ENCODE measurements around the gene GLRX5. TPM values are rescaled to one million over a fixed set of nuclear protein-coding genes. Genes with fewer than 3 reads are reported as not detected.

Gene GLRX5
- total RNA-seq, 2 experiments from 2014 or later: 52.8 to 54.6 TPM

DNA sequence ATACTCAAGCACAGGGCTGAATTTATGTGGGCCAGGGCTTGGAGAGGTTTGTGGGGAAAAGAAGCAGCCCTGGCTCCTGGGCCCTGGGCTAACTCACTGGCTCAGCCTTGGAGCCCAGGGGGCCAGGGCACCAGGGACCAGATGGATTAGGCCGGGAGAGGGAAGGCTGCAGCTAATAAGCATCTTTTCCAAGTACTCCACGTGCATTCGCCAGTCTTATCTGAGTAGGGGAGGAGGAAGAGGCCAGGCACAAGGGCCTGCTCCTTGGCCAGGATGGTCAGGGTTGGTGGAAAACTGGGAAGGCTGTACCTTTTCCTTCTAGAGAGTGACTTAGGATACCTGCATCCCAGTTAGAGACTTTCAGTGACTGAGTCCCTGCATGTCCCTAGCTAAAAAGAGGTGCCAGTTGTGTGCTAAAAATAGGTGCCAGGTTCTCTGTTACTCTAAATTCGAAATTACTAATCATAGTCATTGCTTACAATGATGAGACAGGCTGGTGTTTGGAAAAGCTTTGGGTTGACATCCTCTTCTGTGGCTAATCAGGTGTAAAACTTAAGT lies 1.3 kb downstream of the GLRX5 start:
- H3K9me3 Mint-ChIP-seq (ENCODE audit: insufficient read depth): no peaks in the 10 kb centered on the region
- no peaks in the 10 kb centered on the region for H3K27me3 Mint-ChIP-seq (ENCODE audit: low read depth)
- ATAC-seq (no peak), DNase-seq (no peak)
- POLR2A ChIA-PET: interaction anchor here (1.2 to 4.1 kb wide), 4 partner anchors 13 to 42 kb away, joined by 3 to 60 read pairs (median 26); partner anchors contain the start of gene SYNE3
- CTCF ChIA-PET: interaction anchor here (1.3 to 15.0 kb wide), 6 partner anchors 9 to 94 kb away, joined by 3 to 199 read pairs (median 10); partner anchors contain the start of gene SYNE3
- H3K4me3 Mint-ChIP-seq: peak overlapping the region; percentile 91
- peaks cover 22% of the 10 kb centered on the region for H3K36me3 Mint-ChIP-seq (ENCODE audit: low read depth)
- peak overlapping the region; percentile 89 for H3K27ac Mint-ChIP-seq
- peaks cover 58% of the 10 kb centered on the region for H3K4me1 Mint-ChIP-seq (ENCODE audit: low read depth)

DNA sequence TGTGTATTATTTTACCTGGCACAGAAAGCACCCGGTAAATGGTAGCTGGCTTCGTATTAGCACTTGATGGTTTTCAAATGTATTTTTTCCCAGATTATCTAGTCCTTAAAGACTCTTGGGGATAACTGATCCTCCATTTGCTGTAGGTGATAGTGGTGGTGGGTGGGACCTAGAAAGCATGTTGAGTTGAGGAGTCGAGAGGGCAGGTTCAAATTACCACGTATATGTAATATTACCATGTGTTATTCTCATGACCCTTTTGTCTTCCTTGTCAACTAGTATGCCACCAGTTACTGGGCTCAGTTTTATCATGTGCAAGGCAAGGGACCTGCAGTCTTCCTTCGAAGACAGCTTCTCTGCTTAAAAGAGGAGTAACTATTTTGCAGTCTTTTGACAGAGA lies 1.8 kb downstream of the GLRX5 start:
- Mint-ChIP-seq H3K4me1 (ENCODE audit: low read depth) (peaks cover 53% of the 10 kb centered on the region), H3K27ac (no peak overlapping the region), H3K9me3 (ENCODE audit: insufficient read depth) (no peaks in the 10 kb centered on the region), H3K36me3 (ENCODE audit: low read depth) (peaks cover 19% of the 10 kb centered on the region), H3K4me3 (peak overlapping the region; percentile 91), H3K27me3 (ENCODE audit: low read depth) (no peaks in the 10 kb centered on the region)
- ChIA-PET POLR2A (interaction anchor here (1.2 to 4.1 kb wide), 3 partner anchors 13 to 43 kb away, joined by 3 to 47 read pairs (median 6); partner anchors contain the start of gene SYNE3), CTCF (interaction anchor here (1.0 to 3.5 kb wide), 8 partner anchors 10 to 110 kb away, joined by 3 to 26 read pairs (median 4); no protein-coding TSS in a partner anchor)
- no peak for DNase-seq
- ATAC-seq: no peak

DNA sequence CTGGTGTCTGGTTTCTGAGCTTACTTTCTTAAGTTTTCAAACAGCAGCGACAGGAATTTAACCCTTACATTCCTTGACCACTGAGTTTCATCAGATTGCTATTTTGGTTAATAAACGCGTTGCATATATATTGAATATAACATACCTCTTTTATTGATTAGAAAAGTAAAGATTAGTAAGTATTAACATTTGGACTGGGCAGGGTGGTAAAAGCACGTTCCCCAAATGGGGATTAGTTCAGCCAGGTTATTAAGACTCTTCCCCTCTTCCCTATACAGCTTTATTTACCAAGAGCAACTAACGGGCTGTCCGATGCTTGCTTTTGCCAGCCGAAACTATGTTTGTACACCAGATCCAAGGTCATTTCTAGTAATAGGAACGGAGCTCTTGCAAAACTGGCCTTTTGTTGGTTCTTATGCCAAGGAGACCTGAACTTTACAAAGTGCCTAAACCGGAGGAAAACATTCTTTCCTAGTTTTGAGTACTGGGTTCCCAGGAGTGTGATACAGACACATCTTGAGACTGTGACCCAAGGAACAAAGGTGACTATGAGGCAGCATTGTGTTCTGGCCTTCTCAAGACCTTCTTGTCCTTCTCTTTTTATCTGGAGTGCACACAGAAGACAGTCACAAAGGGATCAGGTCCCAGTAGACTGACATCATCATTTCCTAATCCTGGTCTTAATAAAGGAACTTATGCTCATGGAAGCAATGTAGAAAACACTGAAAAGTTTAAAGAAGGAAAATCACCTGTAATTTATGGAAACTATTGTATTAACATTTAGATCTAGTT lies 2.6 kb downstream of the GLRX5 start:
- Mint-ChIP-seq H3K9me3 (ENCODE audit: insufficient read depth) (no peaks in the 10 kb centered on the region), H3K27ac (no peak overlapping the region), H3K4me3 (no peak overlapping the region), H3K36me3 (ENCODE audit: low read depth) (peaks cover 12% of the 10 kb centered on the region), H3K4me1 (ENCODE audit: low read depth) (peaks cover 46% of the 10 kb centered on the region), H3K27me3 (ENCODE audit: low read depth) (no peaks in the 10 kb centered on the region)
- ChIA-PET CTCF (interaction anchor here (1.0 to 3.5 kb wide), 5 partner anchors 11 to 110 kb away, joined by 3 to 26 read pairs (median 4); no protein-coding TSS in a partner anchor), POLR2A (interaction anchor here (1.2 kb wide), 1 partner anchor 14 kb away, joined by 3 read pairs; no protein-coding TSS in a partner anchor)
- ATAC-seq: no peak
- DNase-seq: no peak

DNA sequence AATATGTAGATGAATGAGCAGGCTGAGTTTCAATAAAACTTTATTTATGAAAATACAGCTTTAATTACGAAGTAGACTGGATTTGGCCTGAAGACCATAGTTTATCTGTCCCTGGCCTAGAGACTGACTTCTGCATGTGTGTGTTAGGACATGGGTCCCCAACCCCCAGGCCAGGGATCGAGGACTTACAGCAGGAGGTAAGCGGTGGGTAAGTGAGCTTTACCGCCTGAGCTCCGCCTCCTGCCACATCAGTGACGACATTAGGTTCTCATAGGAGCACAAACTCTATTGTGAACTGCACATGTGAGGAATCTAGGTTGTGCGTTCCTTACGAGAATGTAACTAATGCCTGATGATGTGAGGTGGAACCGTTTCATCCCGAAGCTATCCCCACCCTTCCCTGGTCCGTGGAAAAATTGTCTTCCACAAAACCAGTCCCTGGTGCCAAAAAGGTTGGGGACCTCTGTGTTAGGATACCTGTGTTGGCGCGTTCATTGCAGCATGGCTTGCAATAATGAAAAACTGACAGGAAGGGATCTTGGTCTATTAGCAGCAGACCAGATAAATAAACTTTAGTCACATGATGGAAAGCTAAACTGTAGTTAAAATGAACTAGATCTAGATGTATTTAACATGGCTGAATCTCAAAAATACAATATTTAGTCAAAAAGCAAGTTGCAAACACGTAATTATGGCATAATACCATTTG lies 4.1 kb downstream of the GLRX5 start:
- H3K4me3 Mint-ChIP-seq: no peak overlapping the region
- POLR2A ChIA-PET: no interaction called here

DNA sequence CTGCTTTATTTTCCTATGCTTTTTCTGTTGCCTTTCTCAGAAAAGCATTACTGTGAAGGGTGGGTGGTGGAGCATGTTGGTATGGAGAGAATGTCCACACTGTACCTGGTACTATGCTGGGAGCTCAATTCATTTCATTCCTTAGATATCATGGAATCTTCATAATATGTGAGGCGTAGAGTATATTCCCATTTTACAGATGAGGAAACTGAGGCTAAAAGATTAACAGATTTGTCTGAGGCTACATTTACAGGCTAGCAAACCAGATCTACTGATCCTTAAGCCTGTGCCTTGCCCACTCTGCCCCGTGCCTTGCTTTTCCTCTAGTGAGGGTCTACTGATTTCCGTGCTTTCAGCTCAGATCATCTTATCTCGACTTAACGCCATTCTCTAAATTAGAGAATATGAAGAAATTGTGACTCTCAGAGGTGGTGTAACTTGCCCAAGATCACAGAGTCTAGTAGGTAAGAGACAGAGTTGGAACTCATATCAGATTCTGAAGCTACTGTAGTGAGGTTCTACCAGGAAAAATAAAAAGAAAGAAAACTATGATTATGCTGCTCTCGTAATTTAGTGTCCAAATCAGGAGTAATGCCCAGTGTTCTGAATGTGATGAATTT lies 5.5 kb downstream of the GLRX5 start:
- peaks cover 15% of the 10 kb centered on the region for H3K36me3 Mint-ChIP-seq (ENCODE audit: low read depth)
- no peaks in the 10 kb centered on the region for H3K27me3 Mint-ChIP-seq (ENCODE audit: low read depth)
- H3K9me3 Mint-ChIP-seq (ENCODE audit: insufficient read depth): no peaks in the 10 kb centered on the region
- H3K27ac Mint-ChIP-seq: no peak overlapping the region
- POLR2A ChIA-PET: no interaction called here
- H3K4me3 Mint-ChIP-seq: no peak overlapping the region
- CTCF ChIA-PET: interaction anchor here (3.2 to 3.4 kb wide), 2 partner anchors 13 to 98 kb away, joined by 11 to 12 read pairs; no protein-coding TSS in a partner anchor
- ATAC-seq: no peak
- peaks cover 39% of the 10 kb centered on the region for H3K4me1 Mint-ChIP-seq (ENCODE audit: low read depth)
- no peak for DNase-seq

More for the DNA sequence above, 4.1 kb downstream of the GLRX5 start:
- ATAC-seq: no peak
- no peak for DNase-seq
- CTCF ChIA-PET: interaction anchor here (0.9 to 3.4 kb wide), 3 partner anchors 12 to 764 kb away, joined by 3 to 12 read pairs (median 11); no protein-coding TSS in a partner anchor
- Mint-ChIP-seq H3K27me3 (ENCODE audit: low read depth) (no peaks in the 10 kb centered on the region), H3K27ac (no peak overlapping the region), H3K9me3 (ENCODE audit: insufficient read depth) (no peaks in the 10 kb centered on the region), H3K36me3 (ENCODE audit: low read depth) (peaks cover 7% of the 10 kb centered on the region), H3K4me1 (ENCODE audit: low read depth) (peaks cover 39% of the 10 kb centered on the region)

DNA sequence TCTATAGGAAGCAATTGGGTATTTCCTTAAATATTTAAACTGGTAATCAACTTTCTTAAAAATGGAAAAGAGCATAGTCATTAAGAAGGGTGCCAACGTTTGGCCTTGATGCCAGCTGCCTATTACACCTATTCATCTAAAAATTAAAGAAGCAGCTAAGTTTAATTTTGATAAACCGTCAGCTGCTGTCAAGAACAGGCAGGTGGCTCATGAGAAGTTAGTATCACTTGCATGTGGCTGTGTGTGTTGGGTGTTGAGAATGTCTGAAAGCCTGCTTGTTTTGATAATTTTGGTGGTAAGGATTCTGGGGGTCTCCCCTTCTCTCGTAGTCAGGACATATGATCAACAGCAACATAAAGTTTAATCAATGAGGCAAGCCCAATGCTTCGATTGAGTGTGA lies 6.5 kb downstream of the GLRX5 start:
- DNase-seq (no peak), ATAC-seq (no peak)
- peaks cover 30% of the 10 kb centered on the region for H3K4me1 Mint-ChIP-seq (ENCODE audit: low read depth)
- H3K36me3 Mint-ChIP-seq (ENCODE audit: low read depth): peaks cover 10% of the 10 kb centered on the region
- CTCF ChIA-PET: interaction anchor here (0.7 to 3.4 kb wide), 4 partner anchors 14 to 99 kb away, joined by 3 to 12 read pairs (median 8); no protein-coding TSS in a partner anchor
- POLR2A ChIA-PET: no interaction called here
- no peak overlapping the region for H3K27ac Mint-ChIP-seq
- H3K9me3 Mint-ChIP-seq (ENCODE audit: insufficient read depth): no peaks in the 10 kb centered on the region
- H3K27me3 Mint-ChIP-seq (ENCODE audit: low read depth): no peaks in the 10 kb centered on the region
- no peak overlapping the region for H3K4me3 Mint-ChIP-seq

DNA sequence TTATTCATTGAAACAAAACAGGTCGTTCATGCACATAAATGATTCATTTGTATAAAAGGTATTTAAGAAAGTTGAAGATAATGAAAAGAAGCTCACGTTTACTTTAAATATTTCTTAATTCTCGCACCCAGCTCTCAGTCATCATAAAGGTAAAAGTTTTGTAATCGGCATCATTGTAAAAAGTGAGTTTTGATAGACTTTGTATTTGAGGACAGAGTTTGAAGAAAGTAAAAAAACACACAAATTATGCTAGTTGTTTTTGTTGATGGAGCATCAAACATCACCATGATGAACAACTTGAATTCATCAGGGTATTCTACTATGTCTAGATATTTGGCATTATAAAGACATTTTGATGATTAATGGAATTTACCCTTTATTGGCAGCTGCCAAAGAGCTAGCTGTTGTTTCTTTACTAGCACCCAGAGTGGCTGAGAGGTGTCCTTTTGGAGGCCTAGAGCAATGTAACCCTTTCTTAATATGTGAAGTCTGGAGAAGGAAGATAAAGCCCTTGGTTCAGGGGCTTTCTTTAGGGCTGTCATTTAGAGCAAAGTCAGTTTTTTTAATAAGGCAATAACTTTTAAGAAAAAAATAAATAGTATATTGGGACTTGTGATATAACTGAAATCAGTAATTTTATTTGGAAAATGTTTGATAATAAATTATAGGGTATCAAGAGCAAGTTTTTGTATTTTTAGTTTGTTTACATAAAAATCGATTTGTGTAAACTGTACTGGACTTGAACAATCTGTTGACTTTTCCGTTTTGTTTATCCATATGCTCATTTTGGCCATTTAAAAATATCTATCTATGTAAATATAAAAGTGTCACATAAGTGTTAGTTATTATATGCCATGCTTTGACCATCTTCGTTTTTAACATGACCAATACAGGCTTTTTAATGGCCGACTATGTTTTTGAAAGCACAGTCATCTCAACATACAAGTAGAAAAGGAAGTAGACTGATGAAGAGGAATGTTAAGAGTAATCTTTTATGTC lies 7.4 kb downstream of the GLRX5 start:
- H3K27me3 Mint-ChIP-seq (ENCODE audit: low read depth): no peaks in the 10 kb centered on the region
- POLR2A ChIA-PET: no interaction called here
- H3K4me1 Mint-ChIP-seq (ENCODE audit: low read depth): peaks cover 27% of the 10 kb centered on the region
- CTCF ChIA-PET: interaction anchor here (1.0 to 3.4 kb wide), 4 partner anchors 15 to 115 kb away, joined by 3 to 12 read pairs (median 7); no protein-coding TSS in a partner anchor
- H3K9me3 Mint-ChIP-seq (ENCODE audit: insufficient read depth): no peaks in the 10 kb centered on the region
- H3K36me3 Mint-ChIP-seq (ENCODE audit: low read depth): peaks cover 10% of the 10 kb centered on the region
- H3K27ac Mint-ChIP-seq: no peak overlapping the region
- no peak overlapping the region for H3K4me3 Mint-ChIP-seq
- DNase-seq: no peak
- ATAC-seq: no peak

DNA sequence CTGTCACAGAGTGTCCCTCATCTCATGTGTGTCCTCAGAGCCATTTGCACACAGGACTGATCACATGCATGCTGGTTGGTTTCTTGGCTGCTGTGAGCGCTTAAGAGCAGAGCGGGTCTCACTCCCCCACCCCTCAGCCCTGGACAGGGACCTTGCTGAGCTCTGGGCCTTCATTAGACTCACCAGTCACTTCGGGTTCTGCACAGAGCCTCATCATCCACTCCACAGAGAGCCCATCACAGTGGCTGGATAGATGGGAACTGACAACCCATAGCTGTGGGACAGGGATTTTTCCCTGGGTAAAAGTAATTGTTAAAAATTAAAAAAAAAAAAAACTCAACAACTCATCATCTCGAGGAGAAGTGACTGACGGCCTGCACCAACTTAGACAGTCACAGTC lies 8.2 kb downstream of the GLRX5 start:
- H3K27me3 Mint-ChIP-seq (ENCODE audit: low read depth): no peaks in the 10 kb centered on the region
- ChIA-PET POLR2A (no interaction called here), CTCF (no interaction called here)
- peaks cover 10% of the 10 kb centered on the region for H3K36me3 Mint-ChIP-seq (ENCODE audit: low read depth)
- no peaks in the 10 kb centered on the region for H3K9me3 Mint-ChIP-seq (ENCODE audit: insufficient read depth)
- H3K4me1 Mint-ChIP-seq (ENCODE audit: low read depth): peaks cover 22% of the 10 kb centered on the region
- DNase-seq: no peak
- ATAC-seq: no peak
- H3K4me3 Mint-ChIP-seq: no peak overlapping the region
- no peak overlapping the region for H3K27ac Mint-ChIP-seq

DNA sequence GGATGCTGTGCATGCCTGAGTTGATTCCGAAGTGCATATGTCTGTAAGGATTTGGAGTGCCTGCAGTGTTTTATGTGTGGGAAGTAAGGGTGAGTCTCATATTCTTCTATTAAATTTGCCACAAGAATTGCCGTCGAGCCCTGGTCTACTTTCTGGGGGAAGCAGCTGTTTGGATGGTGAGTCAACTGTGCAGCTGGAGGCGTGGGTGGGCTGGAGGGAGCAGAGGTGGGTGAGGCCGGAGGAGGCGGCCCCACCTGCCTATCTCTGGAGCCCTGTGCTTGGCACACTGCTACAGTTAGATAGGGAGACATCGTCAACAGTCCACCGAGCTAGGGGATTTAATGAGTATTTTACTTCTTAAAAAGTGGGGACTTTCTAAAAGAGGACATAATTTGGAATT lies 9.7 kb downstream of the GLRX5 start:
- ATAC-seq (no peak), DNase-seq (no peak)
- ChIA-PET POLR2A (interaction anchor here (0.6 to 1.0 kb wide), 3 partner anchors 10 to 73 kb away, joined by 3 read pairs; no protein-coding TSS in a partner anchor), CTCF (interaction anchor here (1.0 kb wide), 1 partner anchor 17 kb away, joined by 3 read pairs; no protein-coding TSS in a partner anchor)
- H3K36me3 Mint-ChIP-seq (ENCODE audit: low read depth): peaks cover 13% of the 10 kb centered on the region
- H3K9me3 Mint-ChIP-seq (ENCODE audit: insufficient read depth): no peaks in the 10 kb centered on the region
- H3K27me3 Mint-ChIP-seq (ENCODE audit: low read depth): no peaks in the 10 kb centered on the region
- no peak overlapping the region for H3K4me3 Mint-ChIP-seq
- H3K4me1 Mint-ChIP-seq (ENCODE audit: low read depth): peaks cover 9% of the 10 kb centered on the region
- H3K27ac Mint-ChIP-seq: no peak overlapping the region

DNA sequence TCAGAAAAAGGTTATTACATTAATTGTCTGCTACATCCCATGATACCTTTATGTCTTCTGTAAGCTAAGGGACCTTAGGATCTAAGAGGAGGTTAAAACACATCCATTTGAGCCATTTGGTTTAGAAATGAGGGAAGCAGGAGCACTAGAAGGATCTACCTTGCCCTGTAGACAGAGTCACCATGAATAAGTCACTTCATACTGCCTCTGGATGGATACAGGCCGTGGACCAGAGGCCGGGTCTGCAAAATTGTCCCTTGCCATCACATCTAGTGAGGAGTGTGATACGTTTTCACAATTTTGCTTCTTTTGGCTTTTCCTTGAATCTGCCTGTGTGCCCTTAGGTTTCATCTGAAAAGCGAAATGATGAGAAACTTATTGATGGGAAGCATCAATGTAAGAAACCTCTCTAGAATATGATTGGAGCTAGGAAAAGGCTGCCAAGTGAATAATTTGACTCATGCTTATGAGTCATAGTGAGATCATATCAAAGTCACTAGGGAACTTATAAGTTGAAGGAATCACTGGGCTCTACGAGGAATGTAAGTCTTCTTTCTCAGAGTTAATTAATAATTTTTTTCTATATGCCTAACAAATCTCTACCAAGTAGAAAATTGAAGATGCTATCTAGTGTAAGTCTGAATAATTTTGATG lies 10.8 kb downstream of the GLRX5 start:
- POLR2A ChIA-PET: interaction anchor here (0.9 kb wide), 1 partner anchor 14 kb away, joined by 3 read pairs; no protein-coding TSS in a partner anchor

More for the DNA sequence above, 10.8 kb downstream of the GLRX5 start:
- Mint-ChIP-seq H3K4me1 (ENCODE audit: low read depth) (peaks cover 9% of the 10 kb centered on the region), H3K27ac (no peak overlapping the region), H3K4me3 (no peak overlapping the region), H3K36me3 (ENCODE audit: low read depth) (peaks cover 13% of the 10 kb centered on the region), H3K27me3 (ENCODE audit: low read depth) (no peaks in the 10 kb centered on the region), H3K9me3 (ENCODE audit: insufficient read depth) (no peaks in the 10 kb centered on the region)
- DNase-seq (no peak), ATAC-seq (no peak)
- CTCF ChIA-PET: interaction anchor here (1.2 to 1.3 kb wide), 2 partner anchors 16 to 229 kb away, joined by 3 to 4 read pairs; no protein-coding TSS in a partner anchor

Data from activated CD8-positive, alpha-beta T cell treated with anti-CD3 and anti-CD28 coated beads, Interleukin-2, amount 10 ng/mL, durations not matched to agents 7 days and 5 days (primary cell).